Upper lobe of right lung (tissue), 1 donor: Measurements from ENCODE around the gene NEK5. TPM values are rescaled to one million over a fixed set of nuclear protein-coding genes. Genes with fewer than 3 reads are reported as not detected.
A peak's percentile ranks its signal among the peaks of the same experiment; 100 is the strongest.

Experiments
- ATAC-seq: fragments of 200-7000 bp; cut with Tn5 transposase; one replicate; pipeline ENCODE4 v1.9.1; 2020; ENCODE audit warnings: mild to moderate bottlenecking, moderate library complexity
- DNase-seq: peaks from one replicate; pipeline ENCODE4 v3.0.0-alpha.2; 2020
- H3K27ac ChIP-seq: fragments of 200-600 bp; one replicate; pipeline ENCODE4 v1.8.0; 2022
- H3K27me3 ChIP-seq: fragments of 200-600 bp; one replicate; pipeline ENCODE4 v1.8.0; 2022; ENCODE audit warnings: mild to moderate bottlenecking
- H3K36me3 ChIP-seq: fragments of 200-600 bp; one replicate; pipeline ENCODE4 v1.8.0; 2022
- H3K4me1 ChIP-seq: fragments of 200-600 bp; one replicate; pipeline ENCODE4 v1.8.0; 2022
- H3K4me3 ChIP-seq: fragments of 200-600 bp; one replicate; pipeline ENCODE4 v1.8.0; 2022; ENCODE audit warnings: mild to moderate bottlenecking
- H3K9me3 ChIP-seq: fragments of 200-600 bp; one replicate; pipeline ENCODE4 v1.8.0; 2022
- intact Hi-C: fragments of 100-400 bp; cut with DNase I; formaldehyde crosslinking; loops from one replicate; pipeline ENCODE4 v1.11.0; 2022
- total RNA-seq: library from RNA; stranded (reverse); fragmentation: NEBNext Ultra II Directional; extraction: Animal tissue kit (Norgen Biotek cat#: 25700); gene quantifications from one replicate; pipeline ENCODE4 v1.2.1, GENCODE V29; 2021
- TF ChIP-seq, protein P1 (sequence below): fragments of 200-600 bp; IDR thresholded peaks from one replicate; pipeline ENCODE4 v1.8.0; 2022; ENCODE audit warnings: antibody characterized with exemption
- donor health status: DM: no; HTN: yes; CAD: no; lungs with severe emphysema.

NEK5 gene
- total RNA-seq, 1 donor from 2014 or later = 0.52 TPM

GRCh38 chr13:51999510-51999911 lies 129.4 kb downstream of the NEK5 start:
- Histone ChIP-seq H3K36me3 (no peaks in the 10 kb centered on the region), H3K27me3 (no peaks in the 10 kb centered on the region), H3K4me1 (peaks cover 10% of the 10 kb centered on the region), H3K9me3 (no peaks in the 10 kb centered on the region), H3K27ac (no peak overlapping the region), H3K4me3 (no peak overlapping the region)
- ATAC-seq = peak; percentile 42
- no peak for DNase-seq
- TF ChIP-seq, protein P1, sequence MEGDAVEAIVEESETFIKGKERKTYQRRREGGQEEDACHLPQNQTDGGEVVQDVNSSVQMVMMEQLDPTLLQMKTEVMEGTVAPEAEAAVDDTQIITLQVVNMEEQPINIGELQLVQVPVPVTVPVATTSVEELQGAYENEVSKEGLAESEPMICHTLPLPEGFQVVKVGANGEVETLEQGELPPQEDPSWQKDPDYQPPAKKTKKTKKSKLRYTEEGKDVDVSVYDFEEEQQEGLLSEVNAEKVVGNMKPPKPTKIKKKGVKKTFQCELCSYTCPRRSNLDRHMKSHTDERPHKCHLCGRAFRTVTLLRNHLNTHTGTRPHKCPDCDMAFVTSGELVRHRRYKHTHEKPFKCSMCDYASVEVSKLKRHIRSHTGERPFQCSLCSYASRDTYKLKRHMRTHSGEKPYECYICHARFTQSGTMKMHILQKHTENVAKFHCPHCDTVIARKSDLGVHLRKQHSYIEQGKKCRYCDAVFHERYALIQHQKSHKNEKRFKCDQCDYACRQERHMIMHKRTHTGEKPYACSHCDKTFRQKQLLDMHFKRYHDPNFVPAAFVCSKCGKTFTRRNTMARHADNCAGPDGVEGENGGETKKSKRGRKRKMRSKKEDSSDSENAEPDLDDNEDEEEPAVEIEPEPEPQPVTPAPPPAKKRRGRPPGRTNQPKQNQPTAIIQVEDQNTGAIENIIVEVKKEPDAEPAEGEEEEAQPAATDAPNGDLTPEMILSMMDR = no peak
- intact Hi-C loops = loop anchor here (10.0 kb wide), 1 partner anchor 125 kb away; the partner anchor contains the start of gene NEK5

DNA sequence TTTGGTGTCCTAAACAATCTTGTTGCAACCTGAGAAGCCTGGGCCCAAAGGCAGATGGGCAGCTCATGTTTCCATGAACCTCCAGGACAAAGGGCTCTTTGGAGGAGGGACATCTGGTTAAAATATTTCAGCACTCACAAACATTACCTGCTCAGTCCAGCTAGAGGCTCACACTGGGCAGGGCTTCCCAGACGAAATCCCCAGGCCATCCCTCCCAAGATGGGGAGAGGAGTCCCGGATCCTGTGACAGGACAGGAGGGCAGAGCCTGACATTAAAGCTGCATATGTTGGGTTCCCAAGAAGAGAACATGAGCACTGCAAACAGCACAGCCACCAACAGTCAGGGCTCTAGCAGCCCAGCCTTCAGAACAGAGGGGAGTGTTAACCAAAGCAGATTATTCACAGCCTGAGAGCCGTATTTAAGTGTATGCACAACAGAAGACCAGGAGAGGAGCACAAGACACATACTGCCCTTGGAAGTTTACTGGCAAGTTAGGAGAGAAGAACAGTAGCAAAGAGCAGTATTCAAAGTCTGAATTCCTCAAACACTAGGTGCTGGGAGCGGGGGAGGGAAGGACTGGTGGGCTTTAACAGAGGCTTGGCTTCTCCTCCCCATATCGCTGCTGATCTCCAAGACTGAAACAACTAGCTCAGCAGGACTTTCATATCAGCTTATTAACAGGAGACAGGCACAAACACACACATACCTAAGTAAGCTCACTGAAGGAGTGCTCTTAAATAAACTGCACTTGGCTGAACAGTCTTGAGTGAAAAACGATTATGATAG lies 130.0 kb downstream of the NEK5 start:
- H3K9me3 ChIP-seq = no peaks in the 10 kb centered on the region
- no peak overlapping the region for H3K4me3 ChIP-seq
- no peaks in the 10 kb centered on the region for H3K36me3 ChIP-seq
- H3K27ac ChIP-seq = no peak overlapping the region
- TF ChIP-seq, protein P1 = no peak
- no peak for DNase-seq
- intact Hi-C loops = loop anchor here (10.0 kb wide), 1 partner anchor 126 kb away; the partner anchor contains the start of gene NEK5
- H3K4me1 ChIP-seq = peaks cover 10% of the 10 kb centered on the region
- H3K27me3 ChIP-seq = no peaks in the 10 kb centered on the region
- peak; percentile 10 for ATAC-seq

DNA sequence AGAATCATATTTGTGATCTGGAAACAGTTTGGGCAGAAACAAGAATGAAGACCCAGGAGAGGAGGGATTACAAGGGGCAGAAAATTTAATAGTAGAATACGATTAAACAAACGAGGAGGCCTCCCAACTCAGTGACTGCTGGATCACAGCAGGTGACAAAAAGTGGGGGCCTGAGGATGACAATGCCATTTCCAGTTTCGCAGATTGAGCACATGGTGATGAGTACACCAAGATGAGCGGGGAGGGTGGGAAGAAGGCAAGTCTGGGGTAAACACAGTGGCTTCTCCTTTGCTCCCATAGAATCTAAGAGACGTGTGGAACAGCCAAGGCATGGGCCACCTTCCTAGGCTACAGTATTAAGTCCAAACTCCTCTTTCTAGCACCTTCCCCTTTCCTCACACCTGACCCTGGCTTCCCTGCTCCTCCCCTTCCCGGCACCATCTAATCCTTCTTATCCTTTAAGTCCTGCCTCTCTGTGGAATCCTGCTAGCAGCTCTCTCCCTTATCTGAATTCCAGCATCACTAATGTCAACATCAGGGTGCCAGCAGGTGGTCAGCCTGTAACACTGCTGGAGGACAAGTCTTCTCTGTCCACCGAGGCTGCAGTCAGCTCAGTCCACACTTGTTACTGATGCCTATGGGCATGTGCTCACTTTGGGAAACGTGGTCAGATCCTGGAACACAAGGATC lies 131.1 kb downstream of the NEK5 start:
- Histone ChIP-seq H3K27ac (no peak overlapping the region), H3K27me3 (no peaks in the 10 kb centered on the region), H3K9me3 (no peaks in the 10 kb centered on the region), H3K36me3 (no peaks in the 10 kb centered on the region), H3K4me1 (peaks cover 10% of the 10 kb centered on the region), H3K4me3 (no peak overlapping the region)
- TF ChIP-seq, protein P1 = no peak
- peak; percentile 53 for ATAC-seq
- DNase-seq = no peak
- intact Hi-C loops = loop anchor here (10.0 kb wide), 1 partner anchor 127 kb away; the partner anchor contains the start of gene NEK5

GRCh38 chr13:51997186-51997585 lies 131.7 kb downstream of the NEK5 start:
- H3K36me3 ChIP-seq = no peaks in the 10 kb centered on the region
- peaks cover 10% of the 10 kb centered on the region for H3K4me1 ChIP-seq
- intact Hi-C loops = loop anchor here (10.0 kb wide), 1 partner anchor 128 kb away; the partner anchor contains the start of gene NEK5
- no peak overlapping the region for H3K4me3 ChIP-seq
- no peak overlapping the region for H3K27ac ChIP-seq
- DNase-seq = no peak
- TF ChIP-seq, protein P1 = no peak
- no peaks in the 10 kb centered on the region for H3K9me3 ChIP-seq
- no peak for ATAC-seq
- H3K27me3 ChIP-seq = no peaks in the 10 kb centered on the region

GRCh38 chr13:51996641-51997040 lies 132.2 kb downstream of the NEK5 start:
- Histone ChIP-seq H3K27ac (no peak overlapping the region), H3K36me3 (no peaks in the 10 kb centered on the region), H3K4me1 (peaks cover 10% of the 10 kb centered on the region), H3K9me3 (no peaks in the 10 kb centered on the region), H3K27me3 (no peaks in the 10 kb centered on the region), H3K4me3 (no peak overlapping the region)
- TF ChIP-seq, protein P1 = no peak
- ATAC-seq (no peak), DNase-seq (no peak)
- intact Hi-C loops = loop anchor here (10.0 kb wide), 1 partner anchor 128 kb away; the partner anchor contains the start of gene NEK5
